HG03565 (cell line): ENCODE measurements around the gene DHX16.
A peak's percentile ranks its signal among the peaks of the same experiment; 100 is the strongest.
"Not testable (repeated sequence)": the region's sequence is repeated elsewhere in the genome, so short reads cannot be mapped to it uniquely, and the experiment has no call there.

Experiments used
- ATAC-seq: cut with Tn5 transposase; IDR thresholded peaks from one replicate; pipeline ENCODE4 v1.9.1; 2021; ENCODE audit warnings: mild to moderate bottlenecking, moderate library complexity; ENCODE audit not compliant: unreplicated experiment

Gene DHX16

DNA sequence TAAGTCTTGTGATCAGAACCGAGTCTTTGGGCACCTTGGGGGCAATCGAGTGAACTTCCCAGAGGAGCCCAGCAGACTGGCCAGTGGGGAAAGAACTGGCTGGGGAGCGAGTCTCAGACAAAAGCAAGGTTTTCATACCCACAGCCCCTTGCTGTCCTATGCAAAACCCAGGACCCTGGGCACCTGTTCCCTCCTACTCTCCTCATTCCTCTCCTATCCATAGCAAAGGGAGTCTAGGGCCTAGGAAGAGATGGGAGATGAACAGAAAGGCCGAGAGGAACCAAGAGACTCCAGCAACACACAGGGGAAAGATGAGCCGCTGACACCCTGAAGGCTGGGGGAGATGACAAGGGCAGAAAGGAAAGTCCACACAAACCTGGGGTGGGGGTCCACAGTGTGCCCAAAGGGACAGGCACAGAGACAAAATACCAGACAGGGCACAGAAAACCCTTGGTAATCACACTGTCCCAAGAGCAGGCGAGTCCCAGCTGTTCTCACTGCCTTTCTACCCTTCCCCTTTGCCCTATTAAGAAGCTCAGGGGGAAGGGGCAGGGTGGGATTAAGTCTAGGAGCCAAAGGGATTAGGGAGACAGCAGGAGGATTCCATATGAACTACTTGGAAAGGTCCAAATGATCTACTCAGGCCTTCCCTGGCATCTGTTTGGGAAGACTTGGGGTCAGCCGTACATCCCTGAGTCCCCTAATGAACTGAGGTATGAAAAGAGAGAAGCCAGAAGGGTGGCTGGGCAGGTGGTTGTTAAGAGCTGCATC is 7.1 kb upstream of the DHX16 start:
- ATAC-seq = no peak

DNA sequence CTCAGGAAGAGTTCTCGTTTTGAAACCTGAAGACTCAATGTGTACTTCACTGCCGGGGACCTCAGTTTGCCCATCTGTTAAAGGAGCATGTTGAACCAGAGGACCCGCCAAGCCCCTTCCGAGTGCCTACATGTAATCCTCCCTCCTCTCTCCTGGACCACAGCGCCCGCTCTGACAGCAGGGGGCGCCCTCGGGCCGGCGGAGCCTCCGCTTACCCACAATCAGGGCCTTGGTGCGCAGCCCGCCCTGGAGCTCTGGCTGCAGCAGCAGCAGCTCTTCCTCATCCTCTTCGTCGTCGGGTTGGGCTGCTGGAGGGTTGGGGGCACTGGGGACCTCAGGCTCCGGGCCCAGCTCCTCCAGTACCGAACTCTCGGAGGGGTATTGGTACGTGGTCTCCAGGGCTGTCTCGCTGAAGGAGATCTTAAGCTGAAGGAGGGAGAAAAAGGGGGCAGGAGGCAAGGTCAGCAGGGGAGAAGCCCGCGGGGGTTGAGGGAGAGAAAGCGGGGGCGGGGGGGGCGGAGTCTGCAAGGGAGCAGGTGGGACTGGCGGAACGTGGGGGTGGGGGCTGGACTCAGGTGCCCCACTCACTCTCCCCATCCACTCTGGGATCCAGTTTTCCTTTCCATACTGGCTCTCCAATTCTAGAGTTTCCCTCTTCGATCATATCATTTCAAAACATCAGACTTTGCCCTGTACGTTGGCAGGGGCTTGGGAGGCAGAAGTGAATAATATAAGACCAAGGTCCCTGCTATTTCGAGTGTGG is 6.3 kb upstream of the DHX16 start:
- peak; percentile 33 for ATAC-seq

DNA sequence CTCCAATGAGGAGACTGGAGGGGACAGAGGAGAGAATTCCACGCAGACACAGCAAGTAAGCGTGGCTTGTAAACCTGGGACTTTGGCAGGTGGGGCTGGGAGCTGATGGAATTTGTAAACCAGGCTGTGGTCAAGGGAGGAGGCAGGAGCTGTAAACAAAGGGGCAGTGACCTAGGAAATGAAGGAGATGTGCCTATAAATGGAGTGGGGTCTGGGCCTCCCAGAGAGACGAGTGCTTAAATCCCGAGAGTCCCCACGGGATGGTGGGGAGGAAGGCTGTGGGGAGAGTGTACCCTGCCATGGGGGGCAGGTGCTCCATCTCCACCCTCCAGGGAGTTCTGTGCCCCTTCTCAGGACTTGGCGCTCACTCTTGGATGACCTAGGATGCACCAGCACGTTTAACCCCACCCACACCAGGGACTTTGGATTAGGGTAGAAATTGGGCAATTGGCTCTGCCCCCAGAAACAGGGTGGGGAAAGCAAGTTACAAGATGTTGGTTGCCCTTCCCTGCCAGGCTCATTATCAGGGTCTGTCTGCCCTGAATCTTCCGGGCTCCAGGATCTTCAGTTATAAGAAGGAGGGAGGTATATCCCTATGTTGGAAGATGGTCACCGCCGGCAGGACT is 4.0 kb upstream of the DHX16 start:
- ATAC-seq = no peak

GRCh38 chr6:30670760-30671527 is 1.9 kb downstream of the DHX16 start:
- no peak for ATAC-seq

DNA sequence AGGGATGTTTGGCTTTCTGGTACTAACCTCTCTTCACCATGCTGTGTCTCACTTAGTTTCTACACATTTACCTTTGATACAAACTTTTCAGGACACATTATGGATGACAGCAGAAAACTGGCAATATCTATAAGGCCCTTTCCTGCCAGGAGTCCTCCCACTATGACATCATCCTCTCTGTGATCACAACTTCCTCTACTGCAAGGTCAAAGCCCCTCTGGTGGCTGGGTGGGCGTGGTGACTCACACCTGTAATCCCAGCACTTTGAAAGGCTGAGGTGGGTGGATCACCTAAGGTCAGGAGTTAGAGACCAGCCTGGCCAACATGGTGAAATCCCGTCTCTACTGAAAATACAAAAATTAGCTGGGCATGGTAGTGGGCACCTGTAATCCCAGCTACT is 6.5 kb downstream of the DHX16 start:
- ATAC-seq = not testable (repeated sequence)

GRCh38 chr6:30664994-30665767 is 7.6 kb downstream of the DHX16 start:
- no peak for ATAC-seq

- ATAC-seq = not testable (repeated sequence)
Measured at GRCh38 chr6:30657922-30658321, 14.9 kb downstream of the DHX16 start.

DNA sequence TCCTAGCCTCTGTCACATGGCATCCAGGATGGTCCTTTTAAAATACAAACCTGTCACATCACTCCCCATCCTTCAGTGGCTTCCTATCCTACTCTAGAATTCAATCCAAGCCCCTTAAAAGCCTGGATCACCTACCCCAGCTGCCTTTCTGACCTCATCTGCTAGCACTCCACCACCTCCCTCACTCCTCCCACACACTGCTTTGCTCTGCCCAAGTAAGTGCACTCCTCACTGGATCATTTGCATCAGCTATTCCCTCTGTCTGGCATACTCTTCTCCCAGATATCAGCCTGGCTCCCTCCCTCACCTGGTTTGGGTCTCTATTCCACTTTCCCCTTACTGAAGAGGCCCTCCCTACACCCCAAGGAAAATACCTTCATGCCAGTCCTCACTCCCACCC is 15.4 kb downstream of the DHX16 start:
- ATAC-seq = no peak

GRCh38 chr6:30656513-30656912 is 16.3 kb downstream of the DHX16 start:
- no peak for ATAC-seq

GRCh38 chr6:30655743-30656094 is 17.1 kb downstream of the DHX16 start:
- no peak for ATAC-seq

- no peak for ATAC-seq
Measured at GRCh38 chr6:30654798-30655742, 17.7 kb downstream of the DHX16 start.

DNA sequence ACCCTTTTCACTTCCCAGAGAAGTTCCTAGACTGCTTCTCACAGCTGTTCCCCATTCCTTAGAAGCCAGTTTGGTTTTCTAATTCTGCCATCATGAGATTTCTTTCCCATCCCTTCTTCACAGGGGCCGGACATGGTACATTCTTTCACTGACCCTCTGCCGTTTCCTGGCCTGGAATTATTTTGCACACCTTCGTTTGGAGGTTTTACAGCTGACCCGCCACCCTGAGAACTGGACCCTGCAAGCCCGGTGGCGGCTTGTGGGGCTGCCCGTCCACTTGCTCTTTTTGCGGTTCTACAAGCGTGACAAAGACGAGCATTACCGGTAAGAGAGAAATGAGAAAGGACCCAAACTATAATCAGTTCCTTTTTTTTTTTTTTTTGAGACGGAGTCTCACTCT is 21.7 kb downstream of the DHX16 start:
- ATAC-seq = no peak

- peak; percentile 44 for ATAC-seq
Measured at GRCh38 chr6:30647242-30648116, 25.3 kb downstream of the DHX16 start.

- ATAC-seq = peak; percentile 40
Measured at GRCh38 chr6:30646450-30647241, 26.2 kb downstream of the DHX16 start, which contains the start of gene C6orf136. TSS of gene C6orf136 (plus strand) at chr6:30647133. CDS start at chr6:30647232, 99 bp downstream.

DNA sequence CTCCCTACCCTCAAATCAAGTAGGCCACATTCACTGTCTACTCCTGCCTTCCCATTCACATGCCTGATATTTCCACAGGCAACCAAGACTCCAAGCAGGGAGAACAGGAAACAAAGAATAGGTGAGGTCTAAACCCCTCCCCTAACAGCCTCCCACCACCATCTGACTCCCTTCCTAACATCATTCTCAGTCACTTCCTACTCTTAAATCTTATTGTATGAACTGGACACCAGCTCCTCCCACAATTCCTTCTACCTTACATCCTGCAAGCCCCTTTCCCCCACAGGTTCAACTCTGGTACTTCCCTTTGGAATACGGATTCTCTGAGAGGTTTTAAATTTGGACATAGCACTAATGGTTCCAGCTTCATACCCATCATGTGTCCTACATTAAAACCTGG is 26.8 kb downstream of the DHX16 start:
- no peak for ATAC-seq

DNA sequence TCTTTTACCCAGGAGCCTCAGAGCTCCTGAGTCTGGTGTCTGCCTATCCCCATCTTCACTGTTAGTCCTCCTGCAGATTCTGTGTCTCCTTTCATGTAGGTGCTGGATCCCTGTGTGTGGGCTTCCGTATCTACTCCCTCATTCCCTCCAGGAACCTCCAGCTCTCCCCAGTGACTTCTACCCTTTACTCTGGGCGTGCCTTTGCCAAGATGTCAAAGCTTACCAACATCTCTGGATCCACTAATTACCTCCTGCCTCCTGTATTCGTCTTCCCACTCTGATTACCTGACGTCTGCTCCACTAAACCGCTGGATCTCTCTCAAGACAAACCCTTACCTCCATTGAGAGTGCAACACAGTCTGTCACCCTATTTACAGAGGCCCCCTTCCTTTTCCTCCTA is 28.0 kb downstream of the DHX16 start:
- ATAC-seq = no peak

GRCh38 chr6:30643656-30644055 is 29.1 kb downstream of the DHX16 start:
- no peak for ATAC-seq
